Erythroblast (primary cell): Measurements from ENCODE around the gene PML.

Source experiments
- GATA1 ChIP-seq: IDR thresholded peaks from 2 replicates; pipeline ENCODE4 v1.6.1; 2011; ENCODE audit warnings: low read depth, mild to moderate bottlenecking, control low read depth, low read length, moderate library complexity
- POLR2A ChIP-seq: IDR thresholded peaks from 2 replicates; pipeline ENCODE4 v1.6.1; 2011; ENCODE audit warnings: mild to moderate bottlenecking, low read length

- TF ChIP-seq POLR2A, result no peak
- TF ChIP-seq GATA1, result no peak
Observed at GRCh38 chr15:73945130-73945508, 49.4 kb upstream of the PML start.
